Measurements from ENCODE around the gene BMPR2. TPM values are rescaled to one million over a fixed set of nuclear protein-coding genes. Genes with fewer than 3 reads are reported as not detected.

The BMPR2 gene
- total and polyA plus RNA-seq, 7 donors, result 2.5 to 74.9 (median 49.9) TPM

GRCh38 chr2:202337706-202338346 lies 38.3 kb upstream of the BMPR2 start:
- Histone ChIP-seq H3K27me3 (no peaks in the 10 kb centered on the region), H3K27ac (no peak overlapping the region), H3K4me3 (no peak overlapping the region), H3K36me3 (no peaks in the 10 kb centered on the region), H3K4me1 (peaks cover 0 to 6% (median 2%) of the 10 kb centered on the region in 4 donors), H3K9me3 (no peaks in the 10 kb centered on the region)
- 78 to 87% methylated on average over 7 of the region's 7 CpGs for WGBS, 2 donors
- intact Hi-C loops (cut with DNase I), result no loop called here
- TF ChIP-seq POLR2AphosphoS5 (IDR thresholded peaks at IDR 0.05) (no peak), CTCF (IDR thresholded peaks at IDR 0.05) (no peak), POLR2A (IDR thresholded peaks at IDR 0.05) (no peak), EP300 (IDR thresholded peaks at IDR 0.05) (no peak)
- DNase-seq, result no peak

- no peak for DNase-seq
- WGBS, 2 donors, result 28 to 79% methylated on average over 3 of the region's 3 CpGs
- no peaks in the 10 kb centered on the region for H3K9me3 ChIP-seq
These were observed 36.9 kb upstream of the BMPR2 start for GRCh38 chr2:202339071-202339870.

GRCh38 chr2:202344178-202344577 lies 31.9 kb upstream of the BMPR2 start:
- no peak for DNase-seq
- H3K36me3 ChIP-seq, result no peaks in the 10 kb centered on the region
- WGBS, 2 donors, result 58 to 64% methylated on average over 1 of the region's 1 CpG
- TF ChIP-seq POLR2A (IDR thresholded peaks at IDR 0.05) (no peak), POLR2AphosphoS5 (IDR thresholded peaks at IDR 0.05) (no peak), EP300 (IDR thresholded peaks at IDR 0.05) (no peak)
- H3K27ac ChIP-seq, result no peak overlapping the region
- H3K4me1 ChIP-seq, result no peaks in the 10 kb centered on the region
- intact Hi-C loops (cut with DNase I), result no loop called here
- no peaks in the 10 kb centered on the region for H3K9me3 ChIP-seq
- H3K27me3 ChIP-seq, result no peaks in the 10 kb centered on the region
- H3K4me3 ChIP-seq, result no peak overlapping the region

More at GRCh38 chr2:202339071-202339870, 36.9 kb upstream of the BMPR2 start:
- Histone ChIP-seq H3K4me3 (no peak overlapping the region), H3K36me3 (no peaks in the 10 kb centered on the region), H3K27me3 (no peaks in the 10 kb centered on the region), H3K4me1 (peaks cover 0 to 6% (median 2%) of the 10 kb centered on the region in 4 donors), H3K27ac (no peak overlapping the region)
- TF ChIP-seq POLR2A (IDR thresholded peaks at IDR 0.05) (no peak), EP300 (IDR thresholded peaks at IDR 0.05) (no peak), CTCF (IDR thresholded peaks at IDR 0.05) (no peak), POLR2AphosphoS5 (IDR thresholded peaks at IDR 0.05) (no peak)
- intact Hi-C loops (cut with DNase I), result no loop called here

GRCh38 chr2:202346180-202346579 lies 29.9 kb upstream of the BMPR2 start:
- Histone ChIP-seq H3K27me3 (no peaks in the 10 kb centered on the region), H3K4me3 (no peak overlapping the region), H3K27ac (no peak overlapping the region), H3K36me3 (no peaks in the 10 kb centered on the region), H3K4me1 (no peaks in the 10 kb centered on the region), H3K9me3 (no peaks in the 10 kb centered on the region)
- intact Hi-C loops (cut with DNase I), result no loop called here
- WGBS, 2 donors, result 94% methylated on average over 7 of the region's 7 CpGs
- DNase-seq, result no peak
- no peak for TF ChIP-seq EP300 (IDR thresholded peaks at IDR 0.05)
- no peak for TF ChIP-seq POLR2AphosphoS5 (IDR thresholded peaks at IDR 0.05)
- no peak for TF ChIP-seq CTCF (IDR thresholded peaks at IDR 0.05)
- TF ChIP-seq POLR2A (IDR thresholded peaks at IDR 0.05), result no peak

- no peak for TF ChIP-seq POLR2A (IDR thresholded peaks at IDR 0.05)
- TF ChIP-seq EP300 (IDR thresholded peaks at IDR 0.05), result no peak
- TF ChIP-seq CTCF (IDR thresholded peaks at IDR 0.05), result no peak
- no peak for TF ChIP-seq POLR2AphosphoS5 (IDR thresholded peaks at IDR 0.05)
- H3K27me3 ChIP-seq, result no peaks in the 10 kb centered on the region
- intact Hi-C loops (cut with DNase I), result no loop called here
- WGBS, 2 donors, result 95 to 98% methylated on average over 2 of the region's 2 CpGs
- H3K9me3 ChIP-seq, result no peaks in the 10 kb centered on the region
- no peak overlapping the region for H3K27ac ChIP-seq
- peak; percentile 4 for DNase-seq
- H3K4me3 ChIP-seq, result no peak overlapping the region
- H3K36me3 ChIP-seq, result no peaks in the 10 kb centered on the region
- no peaks in the 10 kb centered on the region for H3K4me1 ChIP-seq
These were observed 22.7 kb upstream of the BMPR2 start for GRCh38 chr2:202353430-202353829.

Data from sigmoid colon (tissue), 7 donors.